Keratinocyte (primary cell): Measurements from ENCODE around the gene ABCC3.

Experiments used
- EZH2 ChIP-seq: IDR thresholded peaks from one replicate; pipeline ENCODE4 v1.6.1; 2012; ENCODE audit warnings: inconsistent platforms, mild to moderate bottlenecking, low read length, moderate library complexity
- TF ChIP-seq, protein P1 (sequence below), 3 experiments: IDR thresholded peaks in 1 of 3; conservative IDR thresholded peaks in 1 of 3; optimal IDR thresholded peaks in 1 of 3; 2 replicates in 2 of 3; 3 replicates in 1 of 3; pipeline versions ENCODE3 to v1.5.1; 2011; ENCODE audit warnings: low read length in 3 of 3, mild to moderate bottlenecking in 3 of 3, moderate library complexity in 2 of 3, control low read depth in 1 of 3, inconsistent platforms in 1 of 3; ENCODE audit not compliant: insufficient read depth in 2 of 3; ENCODE audit errors: extremely low read depth in 1 of 3

DNA sequence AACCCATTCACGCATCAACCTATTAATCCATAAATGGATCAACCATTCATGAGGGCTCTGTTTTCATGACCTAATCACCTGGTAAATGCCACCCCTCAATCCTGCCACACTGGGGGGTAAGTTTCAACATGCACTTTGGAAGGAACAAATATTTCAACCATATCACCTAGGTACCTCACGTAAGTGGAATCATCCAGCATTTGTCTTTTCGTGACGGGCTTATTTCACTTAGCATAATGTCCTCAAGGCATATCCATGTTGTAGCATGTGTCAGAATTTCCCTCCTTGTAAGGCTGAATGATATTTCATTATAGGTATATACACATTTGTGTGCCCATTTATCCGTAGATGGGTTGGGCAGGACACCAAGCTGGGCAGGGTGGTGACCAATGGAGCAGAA is 37.4 kb downstream of the ABCC3 start:
- TF ChIP-seq, protein P1, sequence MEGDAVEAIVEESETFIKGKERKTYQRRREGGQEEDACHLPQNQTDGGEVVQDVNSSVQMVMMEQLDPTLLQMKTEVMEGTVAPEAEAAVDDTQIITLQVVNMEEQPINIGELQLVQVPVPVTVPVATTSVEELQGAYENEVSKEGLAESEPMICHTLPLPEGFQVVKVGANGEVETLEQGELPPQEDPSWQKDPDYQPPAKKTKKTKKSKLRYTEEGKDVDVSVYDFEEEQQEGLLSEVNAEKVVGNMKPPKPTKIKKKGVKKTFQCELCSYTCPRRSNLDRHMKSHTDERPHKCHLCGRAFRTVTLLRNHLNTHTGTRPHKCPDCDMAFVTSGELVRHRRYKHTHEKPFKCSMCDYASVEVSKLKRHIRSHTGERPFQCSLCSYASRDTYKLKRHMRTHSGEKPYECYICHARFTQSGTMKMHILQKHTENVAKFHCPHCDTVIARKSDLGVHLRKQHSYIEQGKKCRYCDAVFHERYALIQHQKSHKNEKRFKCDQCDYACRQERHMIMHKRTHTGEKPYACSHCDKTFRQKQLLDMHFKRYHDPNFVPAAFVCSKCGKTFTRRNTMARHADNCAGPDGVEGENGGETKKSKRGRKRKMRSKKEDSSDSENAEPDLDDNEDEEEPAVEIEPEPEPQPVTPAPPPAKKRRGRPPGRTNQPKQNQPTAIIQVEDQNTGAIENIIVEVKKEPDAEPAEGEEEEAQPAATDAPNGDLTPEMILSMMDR (optimal IDR thresholded peaks at IDR 0.05 in 1 of 3, IDR thresholded peaks at IDR 0.05 in 1 of 3, conservative IDR thresholded peaks at IDR 0.05 in 1 of 3; ENCODE audit: extremely low read depth in 1 of 3, insufficient read depth in 2 of 3, low read length in 3 of 3): no peak
- TF ChIP-seq EZH2: no peak
